Esophagus muscularis mucosa (tissue), 4 donors: Measurements from ENCODE around the gene USP20. TPM values are rescaled to one million over a fixed set of nuclear protein-coding genes. Genes with fewer than 3 reads are reported as not detected.

ENCODE experiments used
- DNase-seq: peaks from one replicate; pipeline ENCODE4 v3.0.0-alpha.2; 2017; ENCODE audit errors: extremely low spot score
- H3K27ac ChIP-seq, 4 donors: fragments of 200-600 bp; sonication (generic); replicated peaks in 1 of 4; 1 replicate in 3 of 4; 2 replicates in 1 of 4; pipeline ENCODE4 v1.5.1; 2016 to 2019; ENCODE audit warnings: mild to moderate bottlenecking in 1 of 4
- H3K27me3 ChIP-seq, 4 donors: fragments of 200-600 bp; sonication (generic); one replicate each; pipeline versions ENCODE4 v1.5.1 to v1.6.0; 2016 to 2019
- H3K36me3 ChIP-seq, 4 donors: fragments of 200-600 bp; sonication (generic); one replicate each; pipeline ENCODE4 v1.5.1; 2016 to 2019
- H3K4me1 ChIP-seq, 4 donors: fragments of 200-600 bp; sonication (generic); one replicate each; pipeline ENCODE4 v1.5.1; 2016 to 2019
- H3K4me3 ChIP-seq, 4 donors: fragments of 200-600 bp; sonication (generic); 1 replicate in 2 of 4; 2 replicates in 2 of 4; pipeline ENCODE4 v1.5.1; 2016 to 2019; ENCODE audit warnings: mild to moderate bottlenecking in 4 of 4, moderate library complexity in 1 of 4
- H3K9me3 ChIP-seq, 4 donors: fragments of 200-600 bp; sonication (generic); 1 replicate in 3 of 4; 2 replicates in 1 of 4; pipeline ENCODE4 v1.5.1; 2016 to 2019
- CTCF ChIP-seq, 3 experiments: fragments of 200-600 bp in 2 of 3; fragments of 450-650 bp in 1 of 3; sonication (generic) in 2 of 3; IDR thresholded peaks; one replicate each; pipeline ENCODE4 v1.5.1; 2017 to 2019; ENCODE audit warnings: antibody characterized with exemption in 3 of 3, mild to moderate bottlenecking in 2 of 3, moderate library complexity in 1 of 3
- EP300 ChIP-seq: sonication (generic); formaldehyde crosslinking; IDR thresholded peaks from one replicate; pipeline ENCODE4 v1.6.1; 2017; ENCODE audit warnings: antibody characterized with exemption
- POLR2A ChIP-seq: fragments of 450-650 bp; IDR thresholded peaks from one replicate; pipeline ENCODE4 v1.6.1; 2017; ENCODE audit warnings: antibody characterized with exemption, moderate library complexity, mild to moderate bottlenecking, low read depth
- POLR2AphosphoS5 ChIP-seq, 2 donors: sonication (generic); formaldehyde crosslinking; IDR thresholded peaks; one replicate each; pipeline ENCODE4 v1.6.1; 2017; ENCODE audit warnings: antibody characterized with exemption in 2 of 2
- WGBS: methylation state at CpG from one replicate; pipeline ENCODE4 v1.1.5; 2018; 5-methylcytosine and 5-hydroxymethylcytosine counted together
- intact Hi-C: fragments of 100-400 bp; cut with DNase I; formaldehyde crosslinking; loops from one replicate; pipeline ENCODE4 v1.15.1; 2023
- small RNA-seq, 3 donors: library from RNA; depleted of rRNA; stranded (forward); fragments of <200 nt; gene quantifications; one replicate each; pipeline ENCODE3, GENCODE V24; 2016
- total RNA-seq, 4 donors: library from RNA; depleted of rRNA; stranded (reverse); fragments of >200 nt; gene quantifications; one replicate each; pipeline versions ENCODE4 v1.1.0 to v1.2.1, GENCODE V29; 2016

The USP20 gene
- total RNA-seq, 4 donors from 2014 or later, result 31.1 to 45.3 (median 38.7) TPM

GRCh38 chr9:129929496-129930125 lies 94.4 kb downstream of the USP20 start:
- Histone ChIP-seq H3K4me3 (no peak overlapping the region), H3K36me3 (peaks cover 35 to 55% (median 44%) of the 10 kb centered on the region in 4 donors), H3K9me3 (no peaks in the 10 kb centered on the region), H3K27ac (peak overlapping the region in 1 of 4 donors; percentile 82), H3K27me3 (no peaks in the 10 kb centered on the region), H3K4me1 (peaks cover 36 to 49% (median 45%) of the 10 kb centered on the region in 4 donors)
- TF ChIP-seq POLR2A (no peak), EP300 (no peak), POLR2AphosphoS5 (IDR thresholded peaks at IDR 0.05) (no peak), CTCF (IDR thresholded peaks at IDR 0.05) (no peak)
- no peak for DNase-seq
- 93% methylated on average over 9 of the region's 9 CpGs for WGBS
- intact Hi-C loops, result no loop called here

GRCh38 chr9:129930743-129931142 lies 95.5 kb downstream of the USP20 start:
- peaks cover 42 to 58% (median 56%) of the 10 kb centered on the region in 4 donors for H3K4me1 ChIP-seq
- WGBS, result 95% methylated on average over 2 of the region's 2 CpGs
- TF ChIP-seq POLR2A (no peak), POLR2AphosphoS5 (IDR thresholded peaks at IDR 0.05) (no peak), CTCF (IDR thresholded peaks at IDR 0.05) (no peak), EP300 (no peak)
- no peaks in the 10 kb centered on the region for H3K27me3 ChIP-seq
- peaks cover 28 to 44% (median 36%) of the 10 kb centered on the region in 4 donors for H3K36me3 ChIP-seq
- intact Hi-C loops, result no loop called here
- H3K4me3 ChIP-seq, result no peak overlapping the region
- peak overlapping the region; percentile 73 to 83 (median 82) for H3K27ac ChIP-seq
- no peak for DNase-seq
- no peaks in the 10 kb centered on the region for H3K9me3 ChIP-seq

Small RNAs within 50 kb of the gene (small RNA-seq; reads per million reads assigned to genes)
- 0 reads per million in 3 donors for gene MIR6855

Other genes with a start within 250 kb of the USP20 start
- under 1 TPM in 1 of 4 donors, not detected in 3; 0.34 TPM for gene C9orf50, start 214.4 kb upstream of the USP20 start, total RNA-seq
- 10 to 100 TPM; 20.3 to 33.3 (median 31.9) TPM for gene NTMT1, start 209.3 kb upstream of the USP20 start, total RNA-seq
- 10 to 100 TPM; 13.3 to 30.0 (median 22.0) TPM for gene ASB6, start 193.3 kb upstream of the USP20 start, total RNA-seq
- 10 to 100 TPM in 2 of 4 donors, 1 to 10 TPM in 2; 1.7 to 13.1 (median 6.2) TPM for gene PRRX2, start 169.8 kb upstream of the USP20 start, total RNA-seq
- 1 to 10 TPM; 1.7 to 4.6 (median 4.3) TPM for gene PTGES, start 82.4 kb upstream of the USP20 start, total RNA-seq
- gene TOR1B, start 32.3 kb upstream of the USP20 start, total RNA-seq, result 10 to 100 TPM; 24.5 to 29.0 (median 26.0) TPM
- 10 to 100 TPM; 29.7 to 46.4 (median 34.4) TPM for gene TOR1A, start 11.3 kb upstream of the USP20 start, total RNA-seq
- gene C9orf78, start 183 bp upstream of the USP20 start, total RNA-seq, result 100 to 1,000 TPM in 1 of 4 donors, 10 to 100 TPM in 3; 47.3 to 139 (median 62.6) TPM
- 100 to 1,000 TPM; 177 to 317 (median 254) TPM for gene FNBP1, start 207.7 kb downstream of the USP20 start, total RNA-seq
- gene GPR107, start 218.4 kb downstream of the USP20 start, total RNA-seq, result 10 to 100 TPM; 19.9 to 34.7 (median 30.8) TPM